ENCODE data around the gene RNF217.
A peak's percentile ranks its signal among the peaks of the same experiment; 100 is the strongest.
"Not testable (repeated sequence)": the region's sequence is repeated elsewhere in the genome, so short reads cannot be mapped to it uniquely, and the experiment has no call there.

RNF217 gene

DNA sequence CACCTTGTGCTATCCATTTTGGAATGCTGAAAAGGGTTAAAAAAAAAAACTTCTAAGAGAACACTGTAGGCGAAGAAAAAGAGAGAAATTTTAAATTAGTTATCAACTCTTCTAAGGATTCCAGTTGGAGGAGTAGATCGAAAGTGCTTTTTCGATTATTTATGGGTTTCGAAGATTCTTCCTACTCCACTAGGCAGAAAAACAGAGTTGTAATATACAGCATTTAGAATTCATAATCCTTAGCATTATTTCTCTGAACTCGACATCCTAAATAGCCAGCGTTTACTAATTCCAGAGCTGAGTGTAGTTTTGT, 817 bp upstream of the RNF217 start:
- in situ Hi-C loops (cut with HindIII; ENCODE audit: low sequenced_read_pairs): no loop called here

DNA sequence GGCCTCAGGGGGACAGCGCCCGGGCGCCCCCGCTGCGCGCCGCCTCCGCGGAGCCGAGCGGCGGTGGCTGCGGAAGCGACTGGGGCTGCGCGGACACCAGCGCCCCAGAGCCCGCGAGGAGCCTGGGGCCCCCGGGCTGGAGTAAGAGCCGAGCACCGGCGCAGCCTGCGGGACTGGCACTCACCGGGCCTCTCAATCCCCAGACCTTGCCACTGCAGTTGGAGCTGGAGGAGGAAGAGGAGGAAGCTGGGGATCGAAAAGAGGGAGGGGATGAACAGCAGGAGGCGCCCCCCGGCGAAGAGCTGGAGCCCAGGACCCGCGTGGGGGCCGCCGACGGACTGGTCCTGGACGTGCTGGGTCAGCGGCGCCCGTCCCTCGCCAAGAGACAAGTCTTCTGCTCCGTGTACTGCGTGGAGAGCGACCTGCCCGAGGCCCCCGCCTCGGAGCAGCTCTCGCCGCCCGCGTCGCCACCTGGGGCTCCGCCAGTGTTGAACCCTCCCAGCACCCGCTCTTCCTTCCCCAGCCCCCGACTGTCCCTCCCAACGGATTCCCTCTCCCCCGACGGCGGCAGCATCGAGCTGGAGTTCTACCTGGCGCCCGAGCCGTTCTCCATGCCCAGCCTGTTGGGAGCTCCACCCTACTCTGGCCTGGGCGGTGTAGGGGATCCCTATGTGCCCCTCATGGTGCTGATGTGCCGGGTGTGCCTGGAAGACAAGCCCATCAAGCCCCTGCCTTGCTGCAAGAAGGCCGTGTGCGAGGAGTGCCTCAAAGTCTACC, 590 bp downstream of the RNF217 start:
- TF ChIP-seq, protein P1, sequence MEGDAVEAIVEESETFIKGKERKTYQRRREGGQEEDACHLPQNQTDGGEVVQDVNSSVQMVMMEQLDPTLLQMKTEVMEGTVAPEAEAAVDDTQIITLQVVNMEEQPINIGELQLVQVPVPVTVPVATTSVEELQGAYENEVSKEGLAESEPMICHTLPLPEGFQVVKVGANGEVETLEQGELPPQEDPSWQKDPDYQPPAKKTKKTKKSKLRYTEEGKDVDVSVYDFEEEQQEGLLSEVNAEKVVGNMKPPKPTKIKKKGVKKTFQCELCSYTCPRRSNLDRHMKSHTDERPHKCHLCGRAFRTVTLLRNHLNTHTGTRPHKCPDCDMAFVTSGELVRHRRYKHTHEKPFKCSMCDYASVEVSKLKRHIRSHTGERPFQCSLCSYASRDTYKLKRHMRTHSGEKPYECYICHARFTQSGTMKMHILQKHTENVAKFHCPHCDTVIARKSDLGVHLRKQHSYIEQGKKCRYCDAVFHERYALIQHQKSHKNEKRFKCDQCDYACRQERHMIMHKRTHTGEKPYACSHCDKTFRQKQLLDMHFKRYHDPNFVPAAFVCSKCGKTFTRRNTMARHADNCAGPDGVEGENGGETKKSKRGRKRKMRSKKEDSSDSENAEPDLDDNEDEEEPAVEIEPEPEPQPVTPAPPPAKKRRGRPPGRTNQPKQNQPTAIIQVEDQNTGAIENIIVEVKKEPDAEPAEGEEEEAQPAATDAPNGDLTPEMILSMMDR (IDR thresholded peaks at IDR 0.05; ENCODE audit: low read depth, low read length): no peak
- in situ Hi-C loops (cut with HindIII; ENCODE audit: low sequenced_read_pairs): no loop called here
- peak; percentile 53 for DNase-seq (ENCODE audit: low read depth, low spot score)
- H3K4me3 ChIP-seq (ENCODE audit: low read depth, low read length): peak overlapping the region; percentile 61

More for the DNA sequence above, 817 bp upstream of the RNF217 start:
- no peak for DNase-seq (ENCODE audit: low read depth, low spot score)
- TF ChIP-seq, protein P1 (IDR thresholded peaks at IDR 0.05; ENCODE audit: low read depth, low read length): no peak
- peak overlapping the region; percentile 61 for H3K4me3 ChIP-seq (ENCODE audit: low read depth, low read length)

DNA sequence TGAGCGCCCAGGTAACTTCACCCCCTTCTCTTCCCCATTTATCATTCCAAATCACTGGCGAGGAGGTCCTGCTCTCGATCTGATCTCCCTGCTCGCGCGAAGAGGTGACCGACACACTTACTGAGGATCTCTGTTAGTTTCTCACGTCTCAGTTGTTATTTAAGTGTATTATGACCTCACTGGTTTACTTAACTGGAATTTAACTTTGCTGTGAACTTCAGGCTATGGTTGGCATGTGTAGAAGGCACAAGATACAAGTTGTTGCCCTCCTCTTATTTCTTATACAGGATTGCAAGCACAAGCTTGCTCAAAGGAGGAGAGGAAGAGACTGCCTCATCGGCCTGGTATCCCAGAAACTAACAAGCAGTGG, 1.2 kb downstream of the RNF217 start:
- peak; percentile 63 for DNase-seq (ENCODE audit: low read depth, low spot score)
- in situ Hi-C loops (cut with HindIII; ENCODE audit: low sequenced_read_pairs): no loop called here
- H3K4me3 ChIP-seq (ENCODE audit: low read depth, low read length): peak overlapping the region; percentile 61
- TF ChIP-seq, protein P1 (IDR thresholded peaks at IDR 0.05; ENCODE audit: low read depth, low read length): no peak

DNA sequence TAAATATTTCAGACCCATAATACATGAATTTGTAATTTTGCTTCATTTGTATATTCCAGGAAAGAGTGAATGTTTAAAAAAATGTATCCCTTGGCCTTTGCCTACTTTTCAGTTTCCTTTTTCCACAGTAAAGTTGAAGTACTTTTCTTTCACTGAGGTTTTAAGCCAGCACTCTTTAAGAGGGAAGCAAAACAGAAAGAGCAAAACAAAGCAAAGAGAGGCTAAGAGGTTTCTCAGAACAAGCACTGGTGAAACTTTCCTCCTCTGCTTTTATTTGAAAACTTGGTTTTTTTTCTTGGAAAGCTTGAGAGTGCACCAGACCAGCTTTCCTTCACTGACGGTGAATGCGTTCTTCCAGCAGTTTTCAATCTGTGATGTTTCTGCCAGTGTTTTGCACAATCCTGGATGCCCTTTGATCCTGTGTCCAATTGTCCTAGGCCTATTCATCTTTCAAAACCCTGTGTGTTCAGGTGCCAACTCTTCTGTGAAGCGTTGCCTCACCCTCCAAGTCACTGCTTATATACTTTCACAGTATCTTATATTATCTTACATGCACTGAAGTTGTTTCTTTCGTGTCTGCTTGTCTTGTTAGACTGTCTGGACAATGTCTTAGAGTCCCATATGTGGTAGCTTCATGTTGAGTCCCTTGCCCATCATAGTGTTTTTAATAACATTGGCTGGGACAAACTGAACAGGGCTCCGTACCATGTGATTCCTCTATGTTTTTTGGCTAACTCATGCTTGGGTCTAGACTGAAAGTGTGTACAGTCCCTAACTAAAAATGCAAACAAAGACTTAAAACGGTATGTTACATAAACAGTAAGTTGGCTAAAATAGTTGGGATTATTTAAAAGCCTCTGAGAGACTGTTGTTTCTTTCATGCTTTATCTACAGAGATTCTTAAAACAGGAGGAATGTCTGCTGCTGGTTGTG, 1.9 kb downstream of the RNF217 start:
- H3K4me3 ChIP-seq (ENCODE audit: low read depth, low read length): peak overlapping the region; percentile 61
- in situ Hi-C loops (cut with HindIII; ENCODE audit: low sequenced_read_pairs): no loop called here
- peak; percentile 56 for DNase-seq (ENCODE audit: low read depth, low spot score)
- TF ChIP-seq, protein P1 (IDR thresholded peaks at IDR 0.05; ENCODE audit: low read depth, low read length): no peak

DNA sequence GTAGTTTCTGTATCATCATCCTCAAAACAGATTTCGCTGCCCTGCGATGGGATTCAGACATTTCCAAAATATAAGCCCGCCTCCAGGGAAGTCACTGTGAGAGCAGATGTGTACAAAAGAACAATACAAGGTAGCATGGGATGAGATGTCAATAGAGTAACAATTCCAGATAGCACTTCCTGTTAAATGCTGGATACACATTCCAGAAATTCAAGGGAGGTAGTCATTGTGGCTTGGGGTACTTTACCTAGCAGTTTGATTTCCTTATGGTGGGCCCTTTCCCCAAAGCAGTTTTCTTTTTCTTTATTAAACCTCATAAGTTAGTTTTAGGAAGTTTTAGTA, 2.5 kb downstream of the RNF217 start:
- in situ Hi-C loops (cut with HindIII; ENCODE audit: low sequenced_read_pairs): no loop called here
- no peak for DNase-seq (ENCODE audit: low read depth, low spot score)
- peak overlapping the region; percentile 61 for H3K4me3 ChIP-seq (ENCODE audit: low read depth, low read length)
- TF ChIP-seq, protein P1 (IDR thresholded peaks at IDR 0.05; ENCODE audit: low read depth, low read length): no peak

DNA sequence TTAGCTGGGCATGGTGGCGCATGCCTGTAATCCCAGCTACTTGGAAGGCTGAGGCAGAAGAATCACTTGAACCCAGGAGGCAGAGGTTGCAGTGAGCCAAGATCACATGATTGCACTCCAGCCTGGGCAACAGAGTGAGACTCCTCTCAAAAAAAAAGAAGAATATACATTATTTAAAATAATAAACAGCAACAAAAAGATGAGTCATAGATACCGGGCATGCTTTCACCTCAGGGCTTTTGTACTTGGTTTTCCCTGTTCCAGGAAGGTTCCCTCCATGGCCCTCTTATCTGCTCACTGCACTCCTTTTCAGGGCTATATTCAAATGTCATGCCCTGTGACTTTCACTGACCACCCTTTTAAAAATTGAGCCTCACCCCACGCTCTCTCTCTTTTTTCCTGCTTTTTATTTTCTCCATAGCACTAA, 3.2 kb downstream of the RNF217 start:
- DNase-seq (ENCODE audit: low read depth, low spot score); in situ Hi-C loops (cut with HindIII; ENCODE audit: low sequenced_read_pairs): not testable (repeated sequence)
- H3K4me3 ChIP-seq (ENCODE audit: low read depth, low read length): peak overlapping the region; percentile 0

DNA sequence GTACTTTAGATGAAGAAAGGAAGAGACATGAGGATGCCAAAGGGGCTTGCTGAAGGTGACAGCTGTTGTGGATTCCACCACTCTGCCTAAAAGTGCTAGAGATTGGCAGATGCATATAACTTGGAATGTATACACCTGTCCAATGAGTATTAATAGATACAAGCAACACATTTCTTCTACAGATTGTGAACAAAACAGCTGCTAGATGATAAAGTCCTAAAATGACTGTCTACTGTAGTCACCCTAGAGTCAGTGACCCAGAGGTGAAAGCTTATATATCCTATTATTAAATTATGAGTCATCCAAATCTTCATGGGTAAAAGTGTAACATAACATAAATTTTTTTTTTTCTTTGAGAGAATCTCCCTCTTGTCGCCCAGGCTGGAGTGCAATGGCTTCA, 5.2 kb downstream of the RNF217 start:
- no peak for DNase-seq (ENCODE audit: low read depth, low spot score)
- H3K4me3 ChIP-seq (ENCODE audit: low read depth, low read length): no peak overlapping the region
- TF ChIP-seq, protein P1 (IDR thresholded peaks at IDR 0.05; ENCODE audit: low read depth, low read length): no peak
- in situ Hi-C loops (cut with HindIII; ENCODE audit: low sequenced_read_pairs): no loop called here
